Hepatocyte (in vitro differentiated cells): ENCODE data around the gene OSBPL3. TPM values are rescaled to one million over a fixed set of nuclear protein-coding genes. Genes with fewer than 3 reads are reported as not detected.

Experiments
- DNase-seq: peaks from one replicate; pipeline ENCODE4 v3.0.0-alpha.2; 2016; ENCODE audit warnings: low spot score
- H2AFZ ChIP-seq: fragments of 200-600 bp; sonication (generic); 2 replicates; pipeline ENCODE4 v1.6.0; 2016; ENCODE audit warnings: antibody characterized with exemption, mild to moderate bottlenecking
- H3K27ac ChIP-seq: fragments of 200-600 bp; sonication (generic); 2 replicates; pipeline ENCODE4 v1.5.1; 2016; ENCODE audit warnings: mild to moderate bottlenecking
- H3K27me3 ChIP-seq: fragments of 200-600 bp; sonication (generic); 2 replicates; pipeline ENCODE4 v1.6.1; 2016
- H3K36me3 ChIP-seq: fragments of 200-600 bp; sonication (generic); replicated peaks from 2 replicates; pipeline ENCODE4 v1.5.1; 2016; ENCODE audit warnings: low read depth; ENCODE audit not compliant: insufficient read depth
- H3K4me1 ChIP-seq: fragments of 200-600 bp; sonication (generic); 2 replicates; pipeline ENCODE4 v1.5.1; 2016; ENCODE audit warnings: mild to moderate bottlenecking, moderate library complexity; ENCODE audit not compliant: insufficient read depth
- H3K4me2 ChIP-seq: fragments of 200-600 bp; sonication (generic); 2 replicates; pipeline ENCODE4 v1.6.0; 2016
- H3K4me3 ChIP-seq: fragments of 200-600 bp; sonication (generic); 2 replicates; pipeline ENCODE4 v1.5.1; 2016; ENCODE audit warnings: mild to moderate bottlenecking
- H3K79me2 ChIP-seq: fragments of 200-600 bp; sonication (generic); 2 replicates; pipeline ENCODE4 v1.6.0; 2017; ENCODE audit warnings: mild to moderate bottlenecking
- H3K9me2 ChIP-seq: fragments of 200-600 bp; sonication (generic); replicated peaks from 2 replicates; pipeline ENCODE4 v1.6.0; 2017; ENCODE audit warnings: mild to moderate bottlenecking; ENCODE audit not compliant: insufficient read depth
- H3K9me3 ChIP-seq: fragments of 200-600 bp; sonication (generic); 2 replicates; pipeline ENCODE4 v1.5.1; 2016; ENCODE audit warnings: low read depth, mild to moderate bottlenecking
- H4K20me1 ChIP-seq: fragments of 200-600 bp; sonication (generic); 2 replicates; pipeline ENCODE4 v1.6.0; 2016; ENCODE audit warnings: mild to moderate bottlenecking; ENCODE audit not compliant: insufficient read depth, poor library complexity, severe bottlenecking
- EZH2 ChIP-seq: fragments of 200-600 bp; sonication (generic); IDR thresholded peaks from 2 replicates; pipeline ENCODE4 v1.6.1; 2016; ENCODE audit warnings: antibody characterized with exemption, mild to moderate bottlenecking, borderline replicate concordance
- EZH2phosphoT487 ChIP-seq: fragments of 200-600 bp; sonication (generic); IDR thresholded peaks from one replicate; pipeline ENCODE4 v1.6.1; 2018; ENCODE audit warnings: antibody characterized with exemption, mild to moderate bottlenecking, low read depth, moderate library complexity; ENCODE audit not compliant: unreplicated experiment, severe bottlenecking
- WGBS: methylation state at CpG from one replicate; pipeline ENCODE4 v1.1.6; 2016; ENCODE audit warnings: low lambda C conversion rate; ENCODE audit errors: missing lambda C conversion rate; 5-methylcytosine and 5-hydroxymethylcytosine counted together
- polyA plus RNA-seq: library from polyadenylated mRNA; unstranded; fragments of >200 nt; fragmentation: Nextera tagmentation; extraction: Ambion mirVana; gene quantifications from 2 replicates; pipeline ENCODE4 v1.2.1, GENCODE V29; 2016
- total RNA-seq: library from RNA; depleted of rRNA; stranded (reverse); fragments of >200 nt; gene quantifications from 2 replicates; pipeline ENCODE4 v1.2.3, GENCODE V29; 2014
- TF ChIP-seq, protein P1 (sequence below): fragments of 200-600 bp; sonication (generic); IDR thresholded peaks from 2 replicates; pipeline ENCODE4 v1.5.1; 2016; ENCODE audit warnings: antibody characterized with exemption, mild to moderate bottlenecking; ENCODE audit not compliant: poor library complexity

OSBPL3 gene
- total and polyA plus RNA-seq, 2 experiments from 2014 or later: 11.4 to 18.0 TPM

DNA sequence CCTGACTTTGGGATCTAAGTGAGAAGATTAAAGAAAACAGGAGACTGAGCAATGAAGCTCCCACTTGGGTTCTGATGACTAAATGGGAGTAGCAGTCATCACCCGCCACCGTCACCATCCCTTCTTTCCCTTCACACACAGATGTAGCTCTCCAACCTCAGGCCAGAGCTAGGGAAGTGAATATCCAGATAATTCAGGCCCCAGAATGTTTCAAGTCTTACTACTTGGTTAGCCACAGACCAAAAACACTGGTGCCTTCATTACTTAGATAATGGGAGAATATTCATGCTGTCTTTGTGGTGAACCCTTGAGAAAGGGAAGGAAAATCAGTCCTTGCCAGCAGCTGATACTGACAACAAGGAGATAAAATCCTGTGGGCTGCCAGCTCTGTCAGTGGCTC is 100.7 kb downstream of the OSBPL3 start:
- Histone ChIP-seq H2AFZ (no peak overlapping the region), H3K27me3 (no peaks in the 10 kb centered on the region), H4K20me1 (no peaks in the 10 kb centered on the region), H3K9me3 (no peaks in the 10 kb centered on the region), H3K4me2 (no peak overlapping the region), H3K4me3 (no peak overlapping the region), H3K79me2 (no peaks in the 10 kb centered on the region), H3K4me1 (peaks cover 5% of the 10 kb centered on the region), H3K9me2 (no peaks in the 10 kb centered on the region), H3K27ac (no peak overlapping the region), H3K36me3 (no peaks in the 10 kb centered on the region)
- TF ChIP-seq EZH2: no peak
- no peak for TF ChIP-seq EZH2phosphoT487
- TF ChIP-seq, protein P1, sequence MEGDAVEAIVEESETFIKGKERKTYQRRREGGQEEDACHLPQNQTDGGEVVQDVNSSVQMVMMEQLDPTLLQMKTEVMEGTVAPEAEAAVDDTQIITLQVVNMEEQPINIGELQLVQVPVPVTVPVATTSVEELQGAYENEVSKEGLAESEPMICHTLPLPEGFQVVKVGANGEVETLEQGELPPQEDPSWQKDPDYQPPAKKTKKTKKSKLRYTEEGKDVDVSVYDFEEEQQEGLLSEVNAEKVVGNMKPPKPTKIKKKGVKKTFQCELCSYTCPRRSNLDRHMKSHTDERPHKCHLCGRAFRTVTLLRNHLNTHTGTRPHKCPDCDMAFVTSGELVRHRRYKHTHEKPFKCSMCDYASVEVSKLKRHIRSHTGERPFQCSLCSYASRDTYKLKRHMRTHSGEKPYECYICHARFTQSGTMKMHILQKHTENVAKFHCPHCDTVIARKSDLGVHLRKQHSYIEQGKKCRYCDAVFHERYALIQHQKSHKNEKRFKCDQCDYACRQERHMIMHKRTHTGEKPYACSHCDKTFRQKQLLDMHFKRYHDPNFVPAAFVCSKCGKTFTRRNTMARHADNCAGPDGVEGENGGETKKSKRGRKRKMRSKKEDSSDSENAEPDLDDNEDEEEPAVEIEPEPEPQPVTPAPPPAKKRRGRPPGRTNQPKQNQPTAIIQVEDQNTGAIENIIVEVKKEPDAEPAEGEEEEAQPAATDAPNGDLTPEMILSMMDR: no peak
- DNase-seq: no peak
- 97% methylated on average over 2 of the region's 2 CpGs for WGBS

DNA sequence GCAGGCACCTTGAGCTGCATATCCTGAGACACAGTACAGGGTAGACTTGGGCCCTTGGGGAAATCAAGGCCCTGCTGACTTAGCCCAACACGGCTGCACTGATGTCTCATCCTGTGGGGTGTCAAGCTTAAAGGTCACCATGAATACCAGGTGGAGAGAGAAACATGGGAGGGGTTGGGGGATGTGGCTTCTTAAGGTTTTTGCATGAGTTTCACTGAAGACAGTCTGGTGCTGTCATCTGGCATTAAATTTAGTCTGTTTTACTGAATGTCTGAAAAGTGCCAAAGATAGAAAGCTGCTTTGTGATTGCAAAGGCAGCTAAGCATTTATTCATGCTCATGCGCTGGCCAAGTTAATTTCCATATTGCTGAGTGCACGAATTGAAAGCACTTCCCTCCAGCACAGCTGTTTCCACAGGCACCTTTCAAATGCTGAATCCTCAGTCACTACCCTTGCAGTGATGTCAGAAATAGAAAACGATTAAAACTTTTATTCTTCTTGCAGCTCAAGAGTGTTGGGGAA is 102.1 kb downstream of the OSBPL3 start:
- Histone ChIP-seq H3K4me1 (peaks cover 3% of the 10 kb centered on the region), H3K79me2 (no peaks in the 10 kb centered on the region), H3K9me3 (no peaks in the 10 kb centered on the region), H3K27me3 (no peaks in the 10 kb centered on the region), H3K27ac (no peak overlapping the region), H3K36me3 (no peaks in the 10 kb centered on the region), H4K20me1 (no peaks in the 10 kb centered on the region), H3K9me2 (no peaks in the 10 kb centered on the region), H3K4me2 (no peak overlapping the region), H3K4me3 (no peak overlapping the region), H2AFZ (no peak overlapping the region)
- DNase-seq: no peak
- WGBS: 57% methylated on average over 4 of the region's 4 CpGs
- TF ChIP-seq EZH2 (no peak), EZH2phosphoT487 (no peak)
- TF ChIP-seq, protein P1: no peak

DNA sequence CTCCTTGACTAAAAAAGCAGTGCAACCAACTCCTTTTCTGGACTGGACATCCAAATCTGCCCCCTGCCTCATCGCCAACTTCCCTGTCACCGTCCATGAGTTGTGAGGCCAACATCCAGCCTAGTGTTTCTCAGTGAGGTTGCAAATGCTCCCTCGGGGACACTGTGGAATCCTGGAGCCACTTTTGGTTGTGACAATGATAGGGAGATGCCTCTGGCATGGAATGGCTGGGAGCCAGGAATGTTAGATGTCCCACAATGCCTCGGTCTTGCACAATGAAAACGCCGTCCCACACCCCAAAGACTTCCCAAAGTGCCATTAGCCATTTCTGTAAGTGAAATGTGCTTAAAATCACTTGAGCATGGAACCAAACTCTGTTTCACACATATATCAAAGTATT is 105.2 kb downstream of the OSBPL3 start:
- no peaks in the 10 kb centered on the region for H3K9me2 ChIP-seq
- no peaks in the 10 kb centered on the region for H3K9me3 ChIP-seq
- no peak overlapping the region for H3K4me2 ChIP-seq
- H3K79me2 ChIP-seq: no peaks in the 10 kb centered on the region
- 89% methylated on average over 6 of the region's 6 CpGs for WGBS
- H4K20me1 ChIP-seq: no peaks in the 10 kb centered on the region
- no peaks in the 10 kb centered on the region for H3K36me3 ChIP-seq
- H2AFZ ChIP-seq: no peak overlapping the region
- no peak overlapping the region for H3K27ac ChIP-seq
- TF ChIP-seq, protein P1: no peak
- TF ChIP-seq EZH2phosphoT487 (no peak), EZH2 (no peak)
- H3K4me1 ChIP-seq: no peaks in the 10 kb centered on the region
- no peak for DNase-seq
- H3K4me3 ChIP-seq: no peak overlapping the region
- no peaks in the 10 kb centered on the region for H3K27me3 ChIP-seq
